Measurements from ENCODE around the gene SLC25A34.

Gene SLC25A34

GRCh38 chr1:15770313-15770962 lies 34.4 kb downstream of the SLC25A34 start:
- Histone ChIP-seq H3K27me3 (ENCODE audit: insufficient read depth, poor library complexity, severe bottlenecking) (no peaks in the 10 kb centered on the region), H3K9me3 (ENCODE audit: severe bottlenecking) (no peaks in the 10 kb centered on the region), H3K27ac (ENCODE audit: poor library complexity, severe bottlenecking) (no peak overlapping the region), H3K4me3 (ENCODE audit: severe bottlenecking) (no peak overlapping the region), H3K36me3 (ENCODE audit: low read depth) (peaks cover 97% of the 10 kb centered on the region), H3K4me1 (ENCODE audit: insufficient read depth, poor library complexity, severe bottlenecking) (peaks cover 11% of the 10 kb centered on the region)
- no peak for TF ChIP-seq CTCF (IDR thresholded peaks at IDR 0.05; ENCODE audit: poor library complexity, severe bottlenecking)
- no peak for DNase-seq (ENCODE audit: low spot score)
- ATAC-seq (ENCODE audit: low read depth) = no peak

- DNase-seq (ENCODE audit: low spot score) = no peak
- Histone ChIP-seq H3K36me3 (ENCODE audit: low read depth) (peaks cover 97% of the 10 kb centered on the region), H3K9me3 (ENCODE audit: severe bottlenecking) (no peaks in the 10 kb centered on the region), H3K4me1 (ENCODE audit: insufficient read depth, poor library complexity, severe bottlenecking) (no peaks in the 10 kb centered on the region), H3K27me3 (ENCODE audit: insufficient read depth, poor library complexity, severe bottlenecking) (no peaks in the 10 kb centered on the region), H3K27ac (ENCODE audit: poor library complexity, severe bottlenecking) (no peak overlapping the region), H3K4me3 (ENCODE audit: severe bottlenecking) (no peak overlapping the region)
- ATAC-seq (ENCODE audit: low read depth) = no peak
- TF ChIP-seq CTCF (IDR thresholded peaks at IDR 0.05; ENCODE audit: poor library complexity, severe bottlenecking) = no peak
These were observed 35.9 kb downstream of the SLC25A34 start for GRCh38 chr1:15771836-15772515.

GRCh38 chr1:15775706-15776105 lies 39.6 kb downstream of the SLC25A34 start:
- Histone ChIP-seq H3K27me3 (ENCODE audit: insufficient read depth, poor library complexity, severe bottlenecking) (no peaks in the 10 kb centered on the region), H3K4me1 (ENCODE audit: insufficient read depth, poor library complexity, severe bottlenecking) (no peaks in the 10 kb centered on the region), H3K36me3 (ENCODE audit: low read depth) (peaks cover 100% of the 10 kb centered on the region), H3K4me3 (ENCODE audit: severe bottlenecking) (no peak overlapping the region), H3K27ac (ENCODE audit: poor library complexity, severe bottlenecking) (no peak overlapping the region), H3K9me3 (ENCODE audit: severe bottlenecking) (no peaks in the 10 kb centered on the region)
- no peak for DNase-seq (ENCODE audit: low spot score)
- no peak for TF ChIP-seq CTCF (IDR thresholded peaks at IDR 0.05; ENCODE audit: poor library complexity, severe bottlenecking)
- ATAC-seq (ENCODE audit: low read depth) = no peak

- no peak for TF ChIP-seq CTCF (IDR thresholded peaks at IDR 0.05; ENCODE audit: poor library complexity, severe bottlenecking)
- Histone ChIP-seq H3K9me3 (ENCODE audit: severe bottlenecking) (no peaks in the 10 kb centered on the region), H3K27me3 (ENCODE audit: insufficient read depth, poor library complexity, severe bottlenecking) (no peaks in the 10 kb centered on the region), H3K4me3 (ENCODE audit: severe bottlenecking) (no peak overlapping the region), H3K27ac (ENCODE audit: poor library complexity, severe bottlenecking) (no peak overlapping the region), H3K36me3 (ENCODE audit: low read depth) (peaks cover 100% of the 10 kb centered on the region), H3K4me1 (ENCODE audit: insufficient read depth, poor library complexity, severe bottlenecking) (no peaks in the 10 kb centered on the region)
- ATAC-seq (ENCODE audit: low read depth) = peak; percentile 24; the same call in 2 of the 3 replicates
- no peak for DNase-seq (ENCODE audit: low spot score)
These were observed 42.0 kb downstream of the SLC25A34 start for GRCh38 chr1:15777909-15778707.

Data from RWPE2 (cell line).